NCI-H748 (cell line): ENCODE measurements around the gene CLSTN2.

ENCODE experiments used
- DNase-seq: peaks from one replicate; lab custom pipeline; 2025; ENCODE audit not compliant: unreplicated experiment; lab: John Stamatoyannopoulos, UW

CLSTN2 gene

GRCh38 chr3:139941580-139941979 lies 6.6 kb downstream of the CLSTN2 start:
- DNase-seq, result no peak

GRCh38 chr3:139944256-139944910 lies 9.4 kb downstream of the CLSTN2 start:
- no peak for DNase-seq

- no peak for DNase-seq
Measured at GRCh38 chr3:139945386-139945785, 10.4 kb downstream of the CLSTN2 start.

- DNase-seq, result no peak
Measured at GRCh38 chr3:139945942-139946341, 11.0 kb downstream of the CLSTN2 start.

- DNase-seq, result no peak
Measured at GRCh38 chr3:139948467-139948866, 13.5 kb downstream of the CLSTN2 start.

- DNase-seq, result no peak
Measured at GRCh38 chr3:139948898-139949297, 13.9 kb downstream of the CLSTN2 start.

- no peak for DNase-seq
Measured at GRCh38 chr3:139953131-139953910, 18.3 kb downstream of the CLSTN2 start.

GRCh38 chr3:139954146-139954860 lies 19.3 kb downstream of the CLSTN2 start:
- DNase-seq, result no peak

- DNase-seq, result no peak
Measured at GRCh38 chr3:139957844-139958243, 22.9 kb downstream of the CLSTN2 start.

GRCh38 chr3:139969386-139969785 lies 34.4 kb downstream of the CLSTN2 start:
- no peak for DNase-seq

GRCh38 chr3:139970526-139970925 lies 35.5 kb downstream of the CLSTN2 start:
- DNase-seq, result no peak

- no peak for DNase-seq
Measured at GRCh38 chr3:139974809-139975425, 39.9 kb downstream of the CLSTN2 start.

GRCh38 chr3:139975594-139976365 lies 40.8 kb downstream of the CLSTN2 start:
- DNase-seq, result peak; percentile 9

GRCh38 chr3:139978966-139979365 lies 44.0 kb downstream of the CLSTN2 start:
- no peak for DNase-seq

GRCh38 chr3:139979991-139980390 lies 45.0 kb downstream of the CLSTN2 start:
- DNase-seq, result no peak

GRCh38 chr3:139982404-139982803 lies 47.4 kb downstream of the CLSTN2 start:
- DNase-seq, result peak; percentile 16

- DNase-seq, result no peak
Measured at GRCh38 chr3:139985576-139985975, 50.6 kb downstream of the CLSTN2 start.

- DNase-seq, result no peak
Measured at GRCh38 chr3:139987908-139988307, 52.9 kb downstream of the CLSTN2 start.

GRCh38 chr3:139988472-139989156 lies 53.6 kb downstream of the CLSTN2 start:
- DNase-seq, result no peak

GRCh38 chr3:139994891-139995290 lies 59.9 kb downstream of the CLSTN2 start:
- no peak for DNase-seq
